ENCODE results near the gene ADGRV1. TPM values are rescaled to one million over a fixed set of nuclear protein-coding genes. Genes with fewer than 3 reads are reported as not detected.
"Not testable (repeated sequence)": the region's sequence is repeated elsewhere in the genome, so short reads cannot be mapped to it uniquely, and the experiment has no call there.

Gene ADGRV1
- total and polyA plus RNA-seq, 8 donors, result 12.5 to 36.4 (median 16.9) TPM

DNA sequence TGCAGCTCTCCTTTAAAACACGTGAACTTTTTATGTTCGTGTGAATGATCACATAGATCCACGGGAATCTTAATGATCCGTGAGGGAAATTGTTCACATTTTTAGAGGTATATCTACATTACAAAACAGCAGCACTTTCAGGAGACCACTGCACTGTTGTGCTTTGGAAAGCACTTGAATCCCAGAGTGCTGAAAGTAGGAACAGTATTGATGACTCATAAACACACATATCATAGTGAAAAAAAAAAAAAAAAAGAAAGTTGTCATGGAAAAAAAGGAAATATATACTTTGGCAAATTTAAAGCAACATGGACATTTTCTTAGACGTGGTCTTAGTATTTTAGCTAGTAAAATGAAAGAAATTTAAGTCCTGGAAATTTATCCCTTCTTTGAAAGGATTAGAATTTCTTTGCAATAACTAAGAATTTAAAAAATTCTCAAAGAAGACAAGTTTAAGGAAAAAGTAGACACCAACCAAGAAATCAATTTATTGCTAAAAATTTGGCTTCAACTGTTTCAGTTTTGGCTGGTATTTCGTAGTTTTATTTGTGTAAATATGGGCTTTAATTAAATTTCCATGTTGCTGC, 55.4 kb downstream of the ADGRV1 start:
- ATAC-seq (peak; percentile 40), DNase-seq (no peak)
- Histone ChIP-seq H3K4me1 (no peaks in the 10 kb centered on the region), H3K9me3 (no peaks in the 10 kb centered on the region), H3K36me3 (no peaks in the 10 kb centered on the region), H3K27me3 (no peaks in the 10 kb centered on the region), H3K27ac (no peak overlapping the region), H3K4me3 (no peak overlapping the region)
- TF ChIP-seq, protein P1, sequence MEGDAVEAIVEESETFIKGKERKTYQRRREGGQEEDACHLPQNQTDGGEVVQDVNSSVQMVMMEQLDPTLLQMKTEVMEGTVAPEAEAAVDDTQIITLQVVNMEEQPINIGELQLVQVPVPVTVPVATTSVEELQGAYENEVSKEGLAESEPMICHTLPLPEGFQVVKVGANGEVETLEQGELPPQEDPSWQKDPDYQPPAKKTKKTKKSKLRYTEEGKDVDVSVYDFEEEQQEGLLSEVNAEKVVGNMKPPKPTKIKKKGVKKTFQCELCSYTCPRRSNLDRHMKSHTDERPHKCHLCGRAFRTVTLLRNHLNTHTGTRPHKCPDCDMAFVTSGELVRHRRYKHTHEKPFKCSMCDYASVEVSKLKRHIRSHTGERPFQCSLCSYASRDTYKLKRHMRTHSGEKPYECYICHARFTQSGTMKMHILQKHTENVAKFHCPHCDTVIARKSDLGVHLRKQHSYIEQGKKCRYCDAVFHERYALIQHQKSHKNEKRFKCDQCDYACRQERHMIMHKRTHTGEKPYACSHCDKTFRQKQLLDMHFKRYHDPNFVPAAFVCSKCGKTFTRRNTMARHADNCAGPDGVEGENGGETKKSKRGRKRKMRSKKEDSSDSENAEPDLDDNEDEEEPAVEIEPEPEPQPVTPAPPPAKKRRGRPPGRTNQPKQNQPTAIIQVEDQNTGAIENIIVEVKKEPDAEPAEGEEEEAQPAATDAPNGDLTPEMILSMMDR (IDR thresholded peaks at IDR 0.05), result no peak
- intact Hi-C loops (cut with DNase I), result no loop called here

DNA sequence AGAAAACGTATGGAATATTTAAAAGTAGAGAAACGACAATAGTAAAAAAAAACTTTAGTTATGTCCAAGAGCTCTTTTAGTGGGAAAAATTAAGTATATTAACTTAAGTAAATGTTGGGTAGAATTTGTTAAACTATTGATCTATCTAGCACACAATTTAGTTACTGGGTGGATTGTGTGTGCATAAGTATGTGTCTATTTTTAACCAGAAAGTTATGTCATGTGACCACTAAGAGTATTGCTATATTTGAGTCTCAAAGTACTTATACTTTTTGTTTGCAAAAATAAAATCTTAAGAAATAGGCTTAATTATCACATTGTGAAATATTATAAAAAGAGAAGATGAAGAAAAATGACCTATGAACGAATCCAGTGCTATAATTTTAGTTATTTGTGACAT, 56.8 kb downstream of the ADGRV1 start:
- Histone ChIP-seq H3K27ac (no peak overlapping the region), H3K4me3 (no peak overlapping the region), H3K9me3 (no peaks in the 10 kb centered on the region), H3K4me1 (no peaks in the 10 kb centered on the region), H3K36me3 (no peaks in the 10 kb centered on the region), H3K27me3 (no peaks in the 10 kb centered on the region)
- TF ChIP-seq, protein P1 (IDR thresholded peaks at IDR 0.05), result no peak
- intact Hi-C loops (cut with DNase I), result no loop called here
- DNase-seq (no peak), ATAC-seq (no peak)

DNA sequence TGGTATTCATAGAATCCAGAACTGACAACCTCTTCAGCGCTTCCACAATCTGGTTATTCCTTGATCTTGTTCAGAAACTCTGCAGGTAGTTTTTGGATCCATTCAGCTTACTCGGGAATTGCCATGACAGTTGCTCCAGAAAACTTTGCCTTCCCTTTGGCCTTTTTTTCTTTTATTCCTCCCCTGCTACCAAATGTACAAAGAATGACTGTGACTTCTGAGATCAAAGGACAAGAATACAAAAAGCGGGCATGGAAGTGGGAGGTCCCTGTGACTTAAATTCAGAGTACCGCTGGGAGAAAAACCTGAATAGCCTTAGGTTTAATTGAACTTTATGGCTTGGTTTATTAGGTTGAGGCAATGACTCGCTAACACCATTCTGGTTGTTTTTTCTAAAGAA, 59.5 kb downstream of the ADGRV1 start:
- no peak for DNase-seq
- H3K4me1 ChIP-seq, result no peaks in the 10 kb centered on the region
- H3K27me3 ChIP-seq, result no peaks in the 10 kb centered on the region
- intact Hi-C loops (cut with DNase I), result no loop called here
- H3K36me3 ChIP-seq, result no peaks in the 10 kb centered on the region
- ATAC-seq, result no peak
- no peak overlapping the region for H3K27ac ChIP-seq
- TF ChIP-seq, protein P1 (IDR thresholded peaks at IDR 0.05), result no peak
- no peak overlapping the region for H3K4me3 ChIP-seq
- no peaks in the 10 kb centered on the region for H3K9me3 ChIP-seq

DNA sequence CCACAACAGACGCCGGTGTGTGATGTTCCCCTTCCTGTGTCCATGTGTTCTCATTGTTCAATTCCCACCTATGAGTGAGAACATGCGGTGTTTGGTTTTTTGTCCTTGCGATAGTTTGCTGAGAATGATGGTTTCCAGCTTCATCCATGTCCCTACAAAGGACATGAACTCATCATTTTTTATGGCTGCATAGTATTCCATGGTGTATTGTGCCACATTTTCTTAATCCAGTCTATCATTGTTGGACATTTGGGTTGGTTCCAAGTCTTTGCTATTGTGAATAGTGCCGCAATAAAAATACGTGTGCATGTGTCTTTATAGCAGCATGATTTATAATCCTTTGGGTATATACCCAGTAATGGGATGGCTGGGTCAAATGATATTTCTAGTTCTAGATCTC, 61.2 kb downstream of the ADGRV1 start:
- H3K4me1 ChIP-seq; ATAC-seq; intact Hi-C loops (cut with DNase I); H3K9me3 ChIP-seq; H3K27ac ChIP-seq; H3K36me3 ChIP-seq; H3K27me3 ChIP-seq; DNase-seq; H3K4me3 ChIP-seq: not testable (repeated sequence)

DNA sequence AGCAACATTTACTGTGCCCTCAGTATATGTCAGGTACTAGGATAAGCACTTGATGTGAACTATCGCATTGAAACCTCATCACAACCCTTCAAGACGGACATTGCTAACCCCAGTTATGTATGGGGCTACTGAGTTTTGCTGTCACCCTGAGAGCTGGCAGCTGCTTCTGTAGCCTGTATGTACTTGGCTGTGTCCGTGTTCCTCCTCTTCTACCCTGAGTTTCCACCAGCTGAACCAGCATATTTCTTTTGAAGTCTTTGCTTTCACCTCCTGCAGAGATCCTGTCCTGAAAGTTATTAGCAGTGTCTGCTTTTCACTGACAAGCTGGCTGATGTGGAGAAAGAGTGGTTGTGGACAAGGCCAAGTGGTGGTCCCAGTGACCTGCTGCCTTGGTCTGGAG, 63.3 kb downstream of the ADGRV1 start:
- DNase-seq (no peak), ATAC-seq (no peak)
- no peak overlapping the region for H3K4me3 ChIP-seq
- H3K27ac ChIP-seq, result no peak overlapping the region
- intact Hi-C loops (cut with DNase I), result no loop called here
- no peaks in the 10 kb centered on the region for H3K27me3 ChIP-seq
- no peaks in the 10 kb centered on the region for H3K36me3 ChIP-seq
- no peaks in the 10 kb centered on the region for H3K4me1 ChIP-seq
- TF ChIP-seq, protein P1 (IDR thresholded peaks at IDR 0.05), result no peak
- H3K9me3 ChIP-seq, result no peaks in the 10 kb centered on the region

DNA sequence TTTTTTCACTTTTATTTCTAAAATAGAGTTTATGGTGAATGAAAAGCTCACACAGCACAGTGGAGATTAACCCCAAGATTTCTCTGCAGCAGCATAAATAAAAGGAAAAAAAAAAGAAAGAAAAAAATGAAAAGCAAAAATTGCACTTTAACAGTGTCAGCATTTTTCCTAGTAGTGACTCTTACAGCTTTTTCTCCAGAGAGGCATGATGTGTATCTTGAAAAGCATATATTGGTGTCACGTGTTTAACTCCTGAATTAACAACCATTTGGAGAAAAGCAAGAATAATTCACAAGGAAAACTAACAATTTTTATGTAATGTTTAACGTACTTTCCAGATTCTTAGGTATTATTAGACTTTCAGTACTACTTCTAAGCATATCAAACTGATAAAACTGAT, 67.9 kb downstream of the ADGRV1 start:
- ATAC-seq (no peak), DNase-seq (no peak)
- TF ChIP-seq, protein P1 (IDR thresholded peaks at IDR 0.05), result no peak
- Histone ChIP-seq H3K27me3 (no peaks in the 10 kb centered on the region), H3K4me3 (no peak overlapping the region), H3K4me1 (no peaks in the 10 kb centered on the region), H3K27ac (no peak overlapping the region), H3K36me3 (no peaks in the 10 kb centered on the region), H3K9me3 (no peaks in the 10 kb centered on the region)
- intact Hi-C loops (cut with DNase I), result no loop called here
